Measurements from ENCODE around the gene ICOSLG. TPM values are rescaled to one million over a fixed set of nuclear protein-coding genes. Genes with fewer than 3 reads are reported as not detected.
"Not testable (repeated sequence)": the region's sequence is repeated elsewhere in the genome, so short reads cannot be mapped to it uniquely, and the experiment has no call there.

ICOSLG gene
- total and polyA plus RNA-seq, 12 donors = 0.90 to 6.2 (median 1.6) TPM

GRCh38 chr21:44259082-44259705, 18.5 kb upstream of the ICOSLG start:
- no peak for TF ChIP-seq CTCF (IDR thresholded peaks at IDR 0.05)
- WGBS, 2 donors = 80 to 82% methylated on average over 22 of the region's 22 CpGs

GRCh38 chr21:44258056-44258725, 17.4 kb upstream of the ICOSLG start:
- peaks cover 0 to 6% (median 0%) of the 10 kb centered on the region in 9 donors for H3K4me1 ChIP-seq
- H3K9me3 ChIP-seq = peaks cover 0 to 10% (median 0%) of the 10 kb centered on the region in 11 donors
- H3K27me3 ChIP-seq = peaks cover 0 to 8% (median 0%) of the 10 kb centered on the region in 7 donors
- intact Hi-C loops (cut with DNase I) = no loop called here
- H3K36me3 ChIP-seq = no peaks in the 10 kb centered on the region
- ATAC-seq (no peak), DNase-seq (no peak)
- no peak for TF ChIP-seq CTCF (IDR thresholded peaks at IDR 0.05)
- H3K27ac ChIP-seq = no peak overlapping the region
- no peak overlapping the region for H3K4me3 ChIP-seq
- 90 to 93% methylated on average over 34 of the region's 34 CpGs for WGBS, 2 donors

More at GRCh38 chr21:44259082-44259705, 18.5 kb upstream of the ICOSLG start:
- no peak for DNase-seq
- intact Hi-C loops (cut with DNase I) = no loop called here
- ATAC-seq = no peak
- Histone ChIP-seq H3K27ac (no peak overlapping the region), H3K27me3 (peaks cover 0 to 5% (median 0%) of the 10 kb centered on the region in 7 donors), H3K9me3 (peaks cover 0 to 10% (median 0%) of the 10 kb centered on the region in 11 donors), H3K4me3 (no peak overlapping the region), H3K36me3 (no peaks in the 10 kb centered on the region), H3K4me1 (peaks cover 0 to 6% (median 0%) of the 10 kb centered on the region in 9 donors)

- H3K27ac ChIP-seq = no peak overlapping the region
- peaks cover 0 to 8% (median 0%) of the 10 kb centered on the region in 7 donors for H3K27me3 ChIP-seq
- peaks cover 0 to 10% (median 0%) of the 10 kb centered on the region in 11 donors for H3K9me3 ChIP-seq
- no peak overlapping the region for H3K4me3 ChIP-seq
- H3K4me1 ChIP-seq = peaks cover 0 to 6% (median 0%) of the 10 kb centered on the region in 9 donors
- TF ChIP-seq CTCF (IDR thresholded peaks at IDR 0.05) = no peak
- intact Hi-C loops (cut with DNase I) = no loop called here
- no peaks in the 10 kb centered on the region for H3K36me3 ChIP-seq
- 80 to 82% methylated on average over 11 of the region's 11 CpGs for WGBS, 2 donors
- DNase-seq (no peak), ATAC-seq (no peak)
These were observed 14.8 kb upstream of the ICOSLG start for GRCh38 chr21:44255511-44255981.

GRCh38 chr21:44253832-44254710, 13.3 kb upstream of the ICOSLG start:
- H3K4me1 ChIP-seq = peaks cover 0 to 6% (median 0%) of the 10 kb centered on the region in 9 donors
- TF ChIP-seq CTCF (IDR thresholded peaks at IDR 0.05) = no peak
- intact Hi-C loops (cut with DNase I) = no loop called here
- no peaks in the 10 kb centered on the region for H3K36me3 ChIP-seq
- peak in 1 of 2 donors; percentile 2 for DNase-seq
- H3K27ac ChIP-seq = no peak overlapping the region
- ATAC-seq = peak in 2 of 8 donors; percentile 28 to 35
- H3K4me3 ChIP-seq = no peak overlapping the region
- peaks cover 0 to 8% (median 0%) of the 10 kb centered on the region in 7 donors for H3K27me3 ChIP-seq
- no peaks in the 10 kb centered on the region for H3K9me3 ChIP-seq
- 70 to 72% methylated on average over 29 of the region's 29 CpGs for WGBS, 2 donors

GRCh38 chr21:44249204-44250037, 8.7 kb upstream of the ICOSLG start:
- H3K36me3 ChIP-seq; H3K27ac ChIP-seq; H3K4me1 ChIP-seq; ATAC-seq; intact Hi-C loops (cut with DNase I); DNase-seq; H3K9me3 ChIP-seq; H3K27me3 ChIP-seq; H3K4me3 ChIP-seq: not testable (repeated sequence)
- WGBS, 2 donors = no CpG with 5 or more reads among the region's 33 CpGs

- DNase-seq; H3K4me3 ChIP-seq; intact Hi-C loops (cut with DNase I); H3K4me1 ChIP-seq; H3K9me3 ChIP-seq; H3K27ac ChIP-seq; H3K36me3 ChIP-seq; ATAC-seq; H3K27me3 ChIP-seq: not testable (repeated sequence)
- no CpG with 5 or more reads among the region's 17 CpGs for WGBS, 2 donors
These were observed 7.2 kb upstream of the ICOSLG start for GRCh38 chr21:44247904-44248303.
